Small intestine (tissue), 7 donors: Measurements from ENCODE around the gene HEPHL1. TPM values are rescaled to one million over a fixed set of nuclear protein-coding genes. Genes with fewer than 3 reads are reported as not detected.

Experiments used
- DNase-seq, 2 donors: peaks; one replicate each; pipeline versions ENCODE4 v3.0.0 to v3.0.0-alpha.2; 2013
- FAIRE-seq: peaks from 2 replicates; lab custom pipeline; 2012; peaks lifted over from hg19 to GRCh38; lab: Jason Lieb, UNC
- H3K27ac ChIP-seq, 3 donors: one replicate each; pipeline ENCODE4 v1.5.1; 2013; ENCODE audit warnings: low read length in 2 of 3, mild to moderate bottlenecking in 2 of 3, control low read depth in 1 of 3, inconsistent platforms in 1 of 3, low read depth in 1 of 3, moderate library complexity in 1 of 3
- H3K27me3 ChIP-seq, 3 donors: one replicate each; pipeline ENCODE4 v1.6.1; 2013; ENCODE audit warnings: low read length in 3 of 3, inconsistent platforms in 1 of 3; ENCODE audit not compliant: control insufficient read depth in 3 of 3, insufficient read depth in 3 of 3
- H3K36me3 ChIP-seq, 3 donors: one replicate each; pipeline ENCODE4 v1.6.1; 2013; ENCODE audit warnings: low read length in 3 of 3, inconsistent platforms in 1 of 3, low read depth in 1 of 3, mild to moderate bottlenecking in 1 of 3, moderate library complexity in 1 of 3; ENCODE audit not compliant: control insufficient read depth in 3 of 3, insufficient read depth in 2 of 3
- H3K4me1 ChIP-seq, 3 donors: one replicate each; pipeline ENCODE4 v1.6.1; 2013; ENCODE audit warnings: low read length in 2 of 3, inconsistent platforms in 1 of 3, low read depth in 1 of 3, mild to moderate bottlenecking in 1 of 3, moderate library complexity in 1 of 3; ENCODE audit not compliant: control insufficient read depth in 3 of 3, insufficient read depth in 2 of 3
- H3K4me3 ChIP-seq, 3 donors: one replicate each; pipeline ENCODE4 v1.5.1; 2013; ENCODE audit warnings: low read length in 3 of 3, control low read depth in 1 of 3, inconsistent platforms in 1 of 3, low read depth in 1 of 3, mild to moderate bottlenecking in 1 of 3, moderate library complexity in 1 of 3
- H3K9me3 ChIP-seq, 2 donors: one replicate each; pipeline ENCODE4 v1.6.1; 2013; ENCODE audit warnings: low read depth in 1 of 2, low read length in 1 of 2; ENCODE audit not compliant: control insufficient read depth in 2 of 2, insufficient read depth in 1 of 2
- WGBS, 3 donors: extraction: QIAGEN DNeasy Blood & Tissue Kit; methylation state at CpG; one replicate each; pipeline ENCODE4 v1.1.7; 2013; 5-methylcytosine and 5-hydroxymethylcytosine counted together
- polyA plus RNA-seq, 4 donors: library from polyadenylated mRNA; stranded (reverse) in 3 of 4; unstranded in 1 of 4; fragments of 200-250 nt in 3 of 4; fragments of 120-200 nt in 1 of 4; gene quantifications; one replicate each; pipeline versions ENCODE4 v1.2.1 to v1.2.3, GENCODE V29; 2013
- donor health status: healthy with polysubstance abuse.
- donor health status: control.
- donor health status: control.
- donor health status: Bipolar disorder and iron deficiency.
- donor health status: healthy.

The HEPHL1 gene
- polyA plus RNA-seq, 4 donors: 0.74 TPM; not detected in 3

- Histone ChIP-seq H3K9me3 (peaks cover 0 to 5% of the 10 kb centered on the region in 2 donors), H3K27ac (no peak overlapping the region), H3K27me3 (no peaks in the 10 kb centered on the region), H3K4me3 (no peak overlapping the region), H3K36me3 (no peaks in the 10 kb centered on the region), H3K4me1 (no peaks in the 10 kb centered on the region)
- 71 to 83% (median 77%) methylated on average over 2 of the region's 2 CpGs for WGBS, 3 donors
- FAIRE-seq (no peak), DNase-seq (peak in 1 of 2 donors; percentile 12)
These were observed 56.6 kb downstream of the HEPHL1 start for GRCh38 chr11:94077552-94078293.

GRCh38 chr11:94084164-94084563, 63.0 kb downstream of the HEPHL1 start:
- DNase-seq (no peak), FAIRE-seq (no peak)
- H3K4me1 ChIP-seq: no peaks in the 10 kb centered on the region
- H3K9me3 ChIP-seq: peaks cover 0 to 5% of the 10 kb centered on the region in 2 donors
- no peak overlapping the region for H3K4me3 ChIP-seq
- H3K27ac ChIP-seq: no peak overlapping the region
- H3K27me3 ChIP-seq: no peaks in the 10 kb centered on the region
- 95 to 96% (median 95%) methylated on average over 1 of the region's 1 CpG for WGBS, 3 donors
- H3K36me3 ChIP-seq: no peaks in the 10 kb centered on the region

GRCh38 chr11:94088906-94089305, 67.8 kb downstream of the HEPHL1 start:
- no peaks in the 10 kb centered on the region for H3K27me3 ChIP-seq
- peaks cover 0 to 20% (median 2%) of the 10 kb centered on the region in 3 donors for H3K4me1 ChIP-seq
- peaks cover 0 to 5% of the 10 kb centered on the region in 2 donors for H3K9me3 ChIP-seq
- no peak overlapping the region for H3K4me3 ChIP-seq
- no peak for DNase-seq
- WGBS, 3 donors: 89 to 96% (median 94%) methylated on average over 21 of the region's 21 CpGs
- no peak for FAIRE-seq
- no peak overlapping the region for H3K27ac ChIP-seq
- no peaks in the 10 kb centered on the region for H3K36me3 ChIP-seq

- H3K9me3 ChIP-seq: peaks cover 0 to 5% of the 10 kb centered on the region in 2 donors
- DNase-seq: no peak
- no peak for FAIRE-seq
- no peaks in the 10 kb centered on the region for H3K36me3 ChIP-seq
- no peak overlapping the region for H3K27ac ChIP-seq
- no peaks in the 10 kb centered on the region for H3K27me3 ChIP-seq
- H3K4me1 ChIP-seq: peaks cover 0 to 20% (median 2%) of the 10 kb centered on the region in 3 donors
- H3K4me3 ChIP-seq: no peak overlapping the region
- WGBS, 3 donors: 71 to 91% (median 76%) methylated on average over 6 of the region's 6 CpGs
These were observed 68.2 kb downstream of the HEPHL1 start for GRCh38 chr11:94089341-94089740.

GRCh38 chr11:94090401-94090800, 69.2 kb downstream of the HEPHL1 start:
- peak; percentile 71 to 74 for DNase-seq
- Histone ChIP-seq H3K27ac (peak overlapping the region in 1 of 3 donors; percentile 87), H3K27me3 (no peaks in the 10 kb centered on the region), H3K9me3 (peaks cover 0 to 5% of the 10 kb centered on the region in 2 donors), H3K4me1 (peaks cover 0 to 20% (median 2%) of the 10 kb centered on the region in 3 donors), H3K4me3 (no peak overlapping the region), H3K36me3 (no peaks in the 10 kb centered on the region)
- 14 to 46% (median 35%) methylated on average over 1 of the region's 1 CpG for WGBS, 3 donors
- FAIRE-seq: no peak

GRCh38 chr11:94091091-94091490, 69.9 kb downstream of the HEPHL1 start:
- no peak overlapping the region for H3K4me3 ChIP-seq
- H3K36me3 ChIP-seq: no peaks in the 10 kb centered on the region
- peaks cover 0 to 5% of the 10 kb centered on the region in 2 donors for H3K9me3 ChIP-seq
- peak; percentile 7 to 72 for DNase-seq
- no peak for FAIRE-seq
- H3K27ac ChIP-seq: peak overlapping the region in 1 of 3 donors; percentile 87
- WGBS, 3 donors: 46 to 69% (median 54%) methylated on average over 1 of the region's 1 CpG
- H3K27me3 ChIP-seq: no peaks in the 10 kb centered on the region
- H3K4me1 ChIP-seq: peaks cover 0 to 20% (median 2%) of the 10 kb centered on the region in 3 donors

GRCh38 chr11:94100253-94100652, 79.1 kb downstream of the HEPHL1 start:
- Histone ChIP-seq H3K4me3 (no peak overlapping the region), H3K36me3 (peaks cover 0 to 4% (median 0%) of the 10 kb centered on the region in 3 donors), H3K27me3 (no peaks in the 10 kb centered on the region), H3K27ac (no peak overlapping the region), H3K9me3 (peaks cover 0 to 20% of the 10 kb centered on the region in 2 donors), H3K4me1 (peaks cover 0 to 5% (median 0%) of the 10 kb centered on the region in 3 donors)
- DNase-seq (no peak), FAIRE-seq (no peak)

- WGBS, 3 donors: 5 to 29% (median 12%) methylated on average over 1 of the region's 1 CpG
- H3K4me1 ChIP-seq: peaks cover 0 to 6% (median 0%) of the 10 kb centered on the region in 3 donors
- FAIRE-seq (peak; percentile 64), DNase-seq (peak; percentile 53 to 80)
- H3K9me3 ChIP-seq: peaks cover 0 to 20% of the 10 kb centered on the region in 2 donors
- H3K27ac ChIP-seq: no peak overlapping the region
- no peak overlapping the region for H3K4me3 ChIP-seq
- peaks cover 0 to 4% (median 0%) of the 10 kb centered on the region in 3 donors for H3K36me3 ChIP-seq
- no peaks in the 10 kb centered on the region for H3K27me3 ChIP-seq
These were observed 82.3 kb downstream of the HEPHL1 start for GRCh38 chr11:94103471-94103870.
